GM08714 (cell line): Measurements from ENCODE around the gene RAB3C.

ENCODE experiments used
- H3K4me3 ChIP-seq: fragments of 200-500 bp; sonication (Bioruptor generic); 2 replicates; pipeline ENCODE4 v1.5.1; 2014; ENCODE audit warnings: mild to moderate bottlenecking, low read length, inconsistent platforms
- ZNF274 ChIP-seq: IDR thresholded peaks from 2 replicates; pipeline ENCODE4 v1.6.1; 2012; ENCODE audit warnings: mild to moderate bottlenecking, low read depth, low read length

RAB3C gene

GRCh38 chr5:58887721-58888409, 305.0 kb downstream of the RAB3C start:
- no peak for TF ChIP-seq ZNF274

GRCh38 chr5:58890265-58890664, 307.4 kb downstream of the RAB3C start:
- no peak overlapping the region for H3K4me3 ChIP-seq
- TF ChIP-seq ZNF274, result no peak

More at GRCh38 chr5:58887721-58888409, 305.0 kb downstream of the RAB3C start:
- no peak overlapping the region for H3K4me3 ChIP-seq

GRCh38 chr5:58890701-58891085, 307.8 kb downstream of the RAB3C start:
- TF ChIP-seq ZNF274, result no peak
- H3K4me3 ChIP-seq, result no peak overlapping the region

GRCh38 chr5:58891086-58891970, 308.5 kb downstream of the RAB3C start:
- no peak overlapping the region for H3K4me3 ChIP-seq
- no peak for TF ChIP-seq ZNF274

DNA sequence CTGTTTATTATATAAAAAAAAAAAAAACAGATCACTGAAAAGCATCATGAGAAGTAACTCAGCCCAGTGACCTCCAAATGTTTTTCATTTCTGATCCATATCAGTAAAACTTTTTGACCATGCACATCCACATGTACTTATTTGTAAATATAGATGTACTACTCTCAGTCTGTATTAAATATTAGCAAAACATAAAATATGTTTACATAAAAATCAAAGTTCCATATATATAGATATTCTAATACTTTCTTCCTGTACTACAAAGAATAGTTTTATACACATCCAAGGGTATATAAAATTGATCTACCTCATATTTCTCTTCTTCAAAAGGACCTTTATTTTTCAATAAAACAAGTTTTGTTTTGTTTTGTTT, 309.1 kb downstream of the RAB3C start:
- no peak overlapping the region for H3K4me3 ChIP-seq
- TF ChIP-seq ZNF274, result no peak

- no peak for TF ChIP-seq ZNF274
- no peak overlapping the region for H3K4me3 ChIP-seq
Measured at GRCh38 chr5:58893551-58893950, 310.7 kb downstream of the RAB3C start.

GRCh38 chr5:58898006-58898405, 315.1 kb downstream of the RAB3C start:
- no peak overlapping the region for H3K4me3 ChIP-seq
- no peak for TF ChIP-seq ZNF274

GRCh38 chr5:58898538-58898937, 315.7 kb downstream of the RAB3C start:
- no peak overlapping the region for H3K4me3 ChIP-seq
- TF ChIP-seq ZNF274, result no peak

- H3K4me3 ChIP-seq, result no peak overlapping the region
- TF ChIP-seq ZNF274, result no peak
Measured at GRCh38 chr5:58901271-58901670, 318.4 kb downstream of the RAB3C start.

DNA sequence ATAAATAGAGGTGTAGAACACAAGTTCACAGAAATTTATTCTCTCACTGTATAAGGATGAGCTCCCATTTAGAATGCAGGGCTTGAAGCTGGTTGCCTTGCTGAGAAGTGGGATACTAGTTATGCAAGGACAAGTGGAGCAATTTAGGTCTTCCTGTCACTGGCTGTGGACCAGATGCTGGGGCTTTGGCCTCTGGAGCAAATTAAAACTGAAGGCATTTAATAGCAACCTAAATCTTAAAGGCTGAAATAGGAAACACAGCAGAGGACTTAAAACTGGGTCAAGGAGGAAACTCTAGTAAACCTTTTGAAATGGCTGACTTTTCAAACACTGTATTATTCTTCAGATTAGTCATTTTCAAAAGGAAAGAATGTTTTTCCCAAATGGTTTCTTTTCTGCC, 319.4 kb downstream of the RAB3C start:
- no peak overlapping the region for H3K4me3 ChIP-seq
- TF ChIP-seq ZNF274, result no peak

DNA sequence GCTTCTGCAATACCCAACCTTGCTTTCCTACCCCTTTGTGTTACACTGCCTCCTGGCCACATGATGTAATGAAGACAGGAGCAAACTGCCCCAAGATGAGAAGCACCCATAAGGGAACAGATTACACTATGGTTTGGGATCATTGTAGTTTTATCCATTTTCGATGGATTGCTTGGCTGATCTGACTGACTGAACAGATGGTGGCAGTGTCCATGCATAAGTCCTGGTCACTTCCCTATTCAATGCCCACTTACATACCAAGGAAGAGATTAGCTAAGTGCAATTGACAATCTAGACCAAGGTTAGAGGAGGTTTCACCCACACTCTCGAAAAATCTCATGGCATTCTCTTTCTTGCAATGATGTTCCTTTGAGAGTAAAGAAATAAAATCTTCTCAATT, 319.9 kb downstream of the RAB3C start:
- TF ChIP-seq ZNF274, result no peak
- no peak overlapping the region for H3K4me3 ChIP-seq

GRCh38 chr5:58904737-58905136, 321.9 kb downstream of the RAB3C start:
- TF ChIP-seq ZNF274, result no peak
- H3K4me3 ChIP-seq, result no peak overlapping the region

DNA sequence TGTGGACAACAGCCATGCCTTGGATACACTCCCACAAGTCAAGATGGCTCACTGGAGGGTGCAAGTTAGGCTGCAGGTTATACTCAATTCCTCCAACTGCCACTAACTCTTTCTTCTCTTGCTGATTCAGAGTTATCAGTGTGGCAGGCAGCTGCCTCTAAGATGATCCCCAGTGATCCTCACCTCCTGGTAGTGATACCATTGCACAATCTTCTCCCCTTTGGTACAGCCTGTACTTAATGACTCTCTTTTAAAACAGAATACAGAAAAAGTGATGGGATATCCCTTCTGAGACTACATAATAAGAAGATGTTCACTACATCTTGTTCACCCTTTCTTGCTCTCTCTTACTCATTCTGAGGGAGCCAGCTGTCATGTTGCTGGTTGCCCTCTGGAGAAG, 323.1 kb downstream of the RAB3C start:
- no peak overlapping the region for H3K4me3 ChIP-seq
- TF ChIP-seq ZNF274, result no peak
